Effector CD4-positive, alpha-beta T cell (primary cell): ENCODE measurements around the gene PPP1R3E.

Source experiments
- DNase-seq: peaks from one replicate; pipeline ENCODE4 v3.0.0-alpha.2; 2020

PPP1R3E gene

GRCh38 chr14:23322568-23323517 lies 20.2 kb upstream of the PPP1R3E start:
- no peak for DNase-seq

- DNase-seq = peak; percentile 30
Observed at GRCh38 chr14:23321572-23322547, 19.2 kb upstream of the PPP1R3E start.

- DNase-seq = peak; percentile 95
Observed at GRCh38 chr14:23320584-23321571, 18.2 kb upstream of the PPP1R3E start, which contains the start of gene PABPN1. PABPN1 (plus strand) TSS chr14:23321457; CDS start chr14:23321470, 13 bp downstream.

GRCh38 chr14:23319746-23320583 lies 17.3 kb upstream of the PPP1R3E start:
- DNase-seq = no peak

- no peak for DNase-seq
Observed at GRCh38 chr14:23316300-23316699, 13.6 kb upstream of the PPP1R3E start.

- DNase-seq = no peak
Observed at GRCh38 chr14:23310546-23310945, 7.9 kb upstream of the PPP1R3E start.

GRCh38 chr14:23308721-23309445 lies 6.2 kb upstream of the PPP1R3E start:
- DNase-seq = no peak

- no peak for DNase-seq
Observed at GRCh38 chr14:23307687-23308644, 5.3 kb upstream of the PPP1R3E start.

GRCh38 chr14:23307146-23307530 lies 4.5 kb upstream of the PPP1R3E start:
- no peak for DNase-seq

GRCh38 chr14:23306412-23307145 lies 3.9 kb upstream of the PPP1R3E start, which contains the start of gene BCL2L2:
BCL2L2 (plus strand) TSS chr14:23306833; CDS start chr14:23307768, 935 bp downstream.
- DNase-seq = no peak

- peak; percentile 58 for DNase-seq
Observed at GRCh38 chr14:23301969-23302289, 730 bp downstream of the PPP1R3E start.

- DNase-seq = peak; percentile 93
Observed at GRCh38 chr14:23301288-23301968, 1.2 kb downstream of the PPP1R3E start.

- DNase-seq = peak; percentile 19
Observed at GRCh38 chr14:23300687-23301223, 1.9 kb downstream of the PPP1R3E start.

GRCh38 chr14:23299986-23300686 lies 2.5 kb downstream of the PPP1R3E start:
- no peak for DNase-seq

GRCh38 chr14:23299211-23299957 lies 3.3 kb downstream of the PPP1R3E start:
- no peak for DNase-seq
